ENCODE results near the gene HSPB2. TPM values are rescaled to one million over a fixed set of nuclear protein-coding genes. Genes with fewer than 3 reads are reported as not detected.

HSPB2 gene
- total RNA-seq, result 0.59 TPM in 1 of 2 replicates, not detected in the other

GRCh38 chr11:111912535-111912934 is at the start of gene HSPB2:
HSPB2 (plus strand) TSS chr11:111912734; CDS start chr11:111912830, 96 bp downstream.

GRCh38 chr11:111870886-111871692 is 41.4 kb upstream of the HSPB2 start, which contains the start of gene ALG9:
ALG9 (minus strand) TSS chr11:111871581; CDS start chr11:111871482, 99 bp downstream.

GRCh38 chr11:111878849-111879636 is 33.5 kb upstream of the HSPB2 start, which contains the start of the genes CFAP68 and FDXACB1:
CFAP68 (plus strand) TSS chr11:111879541; CDS start chr11:111879561, 20 bp downstream.
FDXACB1 (minus strand) TSS chr11:111879165; CDS start chr11:111879132, 33 bp downstream.

GRCh38 chr11:111911563-111912401 is 752 bp upstream of the HSPB2 start, which contains the start of gene CRYAB:
CRYAB (minus strand) TSS chr11:111911770; CDS start chr11:111911724, 46 bp downstream.

GRCh38 chr11:111918390-111919256 is 6.1 kb downstream of the HSPB2 start, which contains the start of gene C11orf52:
C11orf52 (plus strand) TSS chr11:111918913; CDS start chr11:111918973, 60 bp downstream.

Other genes with a start within 250 kb of the HSPB2 start
- gene PPP2R1B, start 146.3 kb upstream of the HSPB2 start, total RNA-seq, result 37.0 and 39.8 TPM in 2 replicates
- 29.9 and 38.9 TPM in 2 replicates for gene ALG9, start 41.2 kb upstream of the HSPB2 start, total RNA-seq
- 2.9 and 3.4 TPM in 2 replicates for gene FDXACB1, start 33.6 kb upstream of the HSPB2 start, total RNA-seq
- 18.5 and 23.9 TPM in 2 replicates for gene CFAP68, start 33.2 kb upstream of the HSPB2 start, total RNA-seq
- 13.4 and 20.0 TPM in 2 replicates for gene CRYAB, start 964 bp upstream of the HSPB2 start, total RNA-seq
- gene C11orf52, start 6.2 kb downstream of the HSPB2 start, total RNA-seq, result 0.34 and 0.59 TPM in 2 replicates
- 8.1 and 8.6 TPM in 2 replicates for gene DIXDC1, start 24.6 kb downstream of the HSPB2 start, total RNA-seq
- 38.2 and 43.4 TPM in 2 replicates for gene DLAT, start 112.7 kb downstream of the HSPB2 start, total RNA-seq
- gene PIH1D2, start 161.3 kb downstream of the HSPB2 start, total RNA-seq, result 1.3 and 1.8 TPM in 2 replicates
- gene NKAPD1, start 161.6 kb downstream of the HSPB2 start, total RNA-seq, result 9.4 and 11.1 TPM in 2 replicates
- gene TIMM8B, start 174.0 kb downstream of the HSPB2 start, total RNA-seq, result 42.0 and 48.6 TPM in 2 replicates
- gene SDHD, start 174.1 kb downstream of the HSPB2 start, total RNA-seq, result 71.8 and 71.9 TPM in 2 replicates